ENCODE data around the gene CCDC88A.
A peak's percentile ranks its signal among the peaks of the same experiment; 100 is the strongest.
"Not testable (repeated sequence)": the region's sequence is repeated elsewhere in the genome, so short reads cannot be mapped to it uniquely, and the experiment has no call there.

The CCDC88A gene

GRCh38 chr2:55419679-55420438, at the start of gene CCDC88A:
Gene CCDC88A (minus strand): TSS chr2:55419856. CDS start chr2:55419079, 777 bp downstream.
- DNase-seq, result peak; percentile 98

DNA sequence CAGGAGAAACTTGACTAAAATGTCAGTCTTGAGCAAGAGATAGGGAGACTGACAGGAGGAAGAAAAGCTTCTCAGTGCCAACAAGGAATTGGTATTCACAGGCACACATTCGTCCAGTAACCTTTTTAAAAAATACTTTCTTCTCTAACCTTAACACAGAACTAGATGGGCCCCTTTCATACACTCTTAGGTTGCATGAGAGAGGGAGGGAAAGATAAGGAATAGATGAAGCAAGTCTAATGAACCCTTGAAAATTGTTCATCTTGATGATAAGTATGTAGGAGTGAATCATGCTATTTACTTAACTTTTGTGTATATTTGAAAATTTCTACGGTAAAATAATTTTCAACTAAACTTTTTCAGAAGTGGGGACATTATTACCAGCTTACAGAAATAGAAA, 42.0 kb upstream of the CCDC88A start:
- no peak for DNase-seq

- no peak for DNase-seq
Observed at GRCh38 chr2:55460562-55460961, 40.9 kb upstream of the CCDC88A start.

DNA sequence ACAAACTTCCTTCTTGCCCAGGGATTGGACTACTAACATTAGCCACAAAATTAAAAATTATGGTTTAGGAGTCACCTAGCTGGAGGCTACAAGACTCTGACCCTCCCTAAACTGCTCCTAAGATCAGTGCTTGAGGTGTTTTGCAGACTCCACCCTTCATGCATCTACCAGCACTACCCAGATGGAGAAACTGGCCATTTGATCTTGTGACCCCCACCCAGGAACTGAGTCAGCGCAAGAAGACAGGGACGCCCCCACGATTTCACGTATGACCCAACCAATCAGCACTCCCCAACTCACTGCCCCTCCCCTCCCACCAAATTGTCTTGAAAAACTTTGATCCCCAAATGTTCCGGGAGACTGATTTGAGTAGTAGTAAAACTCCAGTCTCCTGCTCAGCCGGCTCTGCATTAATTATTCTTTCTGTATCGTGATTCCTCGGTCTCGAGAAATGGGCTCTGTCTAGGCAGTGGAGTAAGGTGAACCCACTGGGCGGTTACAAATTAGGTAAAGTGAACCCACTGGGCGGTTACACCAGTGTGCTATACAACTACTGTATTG, 40.1 kb upstream of the CCDC88A start:
- no peak for DNase-seq

GRCh38 chr2:55459279-55459678, 39.6 kb upstream of the CCDC88A start:
- no peak for DNase-seq

- DNase-seq, result no peak
Observed at GRCh38 chr2:55454121-55454520, 34.5 kb upstream of the CCDC88A start.

DNA sequence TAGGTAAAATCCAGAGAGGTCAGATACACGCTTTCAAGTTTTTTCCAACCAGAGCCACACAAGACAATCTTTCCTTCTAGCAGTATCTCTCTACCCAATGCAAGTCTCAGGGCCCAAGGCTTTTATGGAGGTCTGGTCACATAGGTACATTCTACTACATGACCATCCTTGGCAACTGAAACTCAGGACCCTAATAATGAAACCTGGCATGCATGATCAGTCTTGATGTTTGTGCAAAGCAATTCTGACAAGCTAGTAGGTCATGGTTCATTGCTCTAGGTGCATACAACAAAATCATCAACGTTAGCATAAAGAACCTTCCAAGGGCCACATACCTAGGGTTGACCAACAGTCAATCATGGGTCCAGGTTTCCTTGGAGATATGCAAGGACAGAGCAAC, 33.2 kb upstream of the CCDC88A start:
- DNase-seq, result no peak

DNA sequence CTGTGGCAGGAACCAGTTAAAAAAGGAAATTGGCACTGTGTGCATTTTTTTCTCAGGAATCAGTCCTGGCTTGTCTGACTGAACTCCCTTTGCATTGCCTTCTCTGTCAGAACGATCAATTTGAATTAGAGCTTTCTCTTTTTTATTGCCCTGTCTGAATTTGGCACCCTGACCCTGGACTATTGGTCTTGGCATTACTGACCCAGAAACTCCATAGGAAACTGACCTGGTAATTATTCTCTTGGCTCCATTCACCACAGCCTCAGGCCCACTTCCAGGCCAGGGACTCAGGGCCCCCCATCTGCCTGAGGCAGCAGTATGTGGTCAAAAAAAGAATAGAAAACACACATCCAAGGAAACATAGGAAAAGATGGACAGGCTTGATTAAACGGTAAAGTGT, 32.0 kb upstream of the CCDC88A start:
- DNase-seq, result no peak

DNA sequence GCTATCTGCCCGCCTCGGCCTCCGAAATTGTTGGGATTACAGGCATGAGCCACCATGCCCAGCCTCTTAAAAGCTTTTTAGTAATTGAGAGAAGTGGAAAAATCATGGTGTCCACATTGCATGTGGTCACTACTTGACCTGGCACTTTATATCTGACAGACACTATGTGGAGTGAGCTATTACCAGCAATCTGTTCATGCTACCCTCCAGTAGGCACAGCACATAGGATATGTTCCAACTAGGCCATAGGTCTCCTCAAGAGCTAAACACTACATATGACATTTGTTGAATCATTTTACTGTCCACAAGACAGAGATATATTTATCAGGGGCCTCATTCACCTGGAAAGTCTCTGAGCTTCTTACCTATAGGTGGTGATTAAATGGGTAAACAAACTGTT, 30.4 kb upstream of the CCDC88A start:
- not testable (repeated sequence) for DNase-seq

- DNase-seq, result not testable (repeated sequence)
Observed at GRCh38 chr2:55442045-55442760, 22.5 kb upstream of the CCDC88A start.

- DNase-seq, result no peak
Observed at GRCh38 chr2:55441280-55441892, 21.7 kb upstream of the CCDC88A start.

DNA sequence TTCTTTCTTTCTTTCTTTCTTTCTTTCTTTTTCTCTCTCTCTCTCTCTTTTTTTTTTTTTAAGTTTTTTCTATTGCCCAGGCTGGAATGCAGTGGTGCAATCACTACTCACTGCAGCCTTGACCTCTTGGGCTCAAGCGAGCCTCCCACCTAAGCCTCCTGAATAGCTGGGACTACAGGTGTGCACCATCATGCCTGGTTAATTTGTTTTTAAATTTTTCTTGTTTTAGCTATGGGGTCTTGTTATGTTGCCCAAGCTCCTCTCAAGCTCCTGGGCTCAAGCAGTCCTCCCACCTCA, 19.4 kb upstream of the CCDC88A start:
- no peak for DNase-seq

DNA sequence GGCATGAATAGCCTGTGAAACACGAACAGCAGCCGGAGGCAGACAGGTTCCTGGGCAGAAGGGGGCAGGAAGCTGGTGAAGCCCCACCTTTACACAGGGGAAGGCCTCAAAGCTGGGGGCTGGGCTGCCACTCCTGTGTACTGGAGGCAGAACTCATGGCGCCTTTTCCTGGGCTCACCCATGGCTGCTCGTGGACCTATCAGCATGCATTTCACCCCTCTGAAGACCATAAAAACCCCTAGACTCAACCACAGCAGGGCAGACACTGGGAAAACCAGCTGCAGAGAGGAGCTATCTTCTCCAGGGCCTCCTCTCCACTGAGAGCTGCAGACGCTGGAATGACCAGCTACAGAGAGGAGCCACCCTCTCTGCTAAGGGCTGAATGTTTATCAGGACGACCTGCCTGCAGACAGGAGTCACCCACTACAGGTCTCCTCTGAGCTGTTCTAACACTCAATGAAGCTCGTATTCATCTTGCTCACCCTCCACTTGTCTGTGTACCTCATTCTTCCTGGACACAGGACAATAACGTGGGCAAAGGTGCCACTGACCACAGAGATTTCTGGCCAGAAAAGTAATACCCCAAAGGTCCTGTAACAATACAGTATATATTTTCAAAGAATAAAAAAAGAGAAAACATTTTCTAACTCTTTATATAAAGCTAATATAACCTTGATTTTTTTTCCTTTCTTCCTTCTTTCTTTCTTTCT, 18.9 kb upstream of the CCDC88A start:
- DNase-seq, result no peak

DNA sequence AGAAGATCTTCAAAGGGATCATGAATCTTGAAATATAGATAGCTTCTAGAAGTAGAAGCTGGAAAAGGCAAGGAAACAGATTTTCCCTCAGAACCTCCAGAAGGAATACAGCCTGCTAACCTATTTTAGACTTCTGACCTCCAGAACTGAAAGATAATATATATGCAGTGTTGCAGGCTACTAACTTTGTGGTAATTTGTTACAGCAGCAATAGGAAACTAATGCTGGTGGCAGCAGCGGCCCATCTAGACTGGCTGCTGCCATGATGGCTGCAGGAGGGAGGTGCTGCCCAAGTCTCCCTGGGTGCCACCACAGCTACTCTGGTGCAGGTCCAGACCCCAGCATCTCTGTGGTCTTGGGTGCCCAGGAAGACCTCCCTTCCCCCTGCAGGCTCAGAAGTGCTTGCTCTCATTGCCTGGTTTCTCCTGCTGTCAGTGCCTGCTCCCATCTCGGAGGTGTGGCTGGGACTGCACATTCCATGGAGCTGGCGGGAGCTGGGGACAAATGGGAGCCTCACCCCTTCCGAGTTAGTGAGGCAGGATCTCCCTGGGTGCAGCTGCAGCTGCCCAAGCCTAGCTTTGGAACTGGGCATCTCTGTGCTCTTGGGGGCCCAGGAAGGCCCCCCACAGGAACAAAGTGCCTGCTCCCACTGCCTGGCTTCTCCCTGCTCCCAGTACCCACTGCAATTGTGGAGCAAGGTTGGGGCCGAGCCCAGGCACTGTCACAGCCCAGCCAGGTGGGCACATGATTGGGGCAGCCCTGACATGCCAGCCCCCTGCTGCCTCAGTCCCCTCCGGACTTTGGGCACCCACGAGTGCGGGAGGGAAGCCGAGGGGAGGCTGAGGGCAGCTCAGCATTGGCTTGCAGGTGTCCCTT, 18.1 kb upstream of the CCDC88A start:
- no peak for DNase-seq

DNA sequence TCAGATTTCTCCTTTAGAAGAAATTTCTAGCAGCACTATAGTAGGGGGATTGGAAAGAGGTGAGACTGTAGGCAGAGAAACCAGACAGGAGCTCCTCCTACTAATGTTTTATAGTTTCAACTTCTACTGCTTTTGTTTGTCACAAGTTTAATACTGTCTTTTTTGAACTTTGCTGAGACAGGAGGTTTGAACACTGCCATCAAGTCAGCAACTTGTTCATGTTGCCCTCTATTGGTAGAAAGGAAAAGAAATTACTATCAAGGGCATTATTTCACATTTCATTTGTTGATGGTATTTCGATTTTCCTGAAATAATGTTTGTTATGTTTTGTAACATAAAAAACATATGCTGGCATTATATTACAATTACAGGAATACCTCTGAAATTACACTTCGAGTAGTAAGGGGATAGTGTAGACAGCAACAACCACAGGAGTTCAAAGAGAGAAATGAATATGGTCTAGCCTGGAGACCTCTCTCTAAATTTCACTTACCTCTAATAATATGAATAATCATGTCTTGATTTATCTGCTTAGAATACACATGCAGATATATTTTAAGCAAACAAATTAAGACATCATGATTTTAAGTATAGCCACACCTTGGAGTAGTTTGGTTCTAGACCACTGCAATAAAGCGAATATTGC, 12.4 kb upstream of the CCDC88A start:
- peak; percentile 23 for DNase-seq

DNA sequence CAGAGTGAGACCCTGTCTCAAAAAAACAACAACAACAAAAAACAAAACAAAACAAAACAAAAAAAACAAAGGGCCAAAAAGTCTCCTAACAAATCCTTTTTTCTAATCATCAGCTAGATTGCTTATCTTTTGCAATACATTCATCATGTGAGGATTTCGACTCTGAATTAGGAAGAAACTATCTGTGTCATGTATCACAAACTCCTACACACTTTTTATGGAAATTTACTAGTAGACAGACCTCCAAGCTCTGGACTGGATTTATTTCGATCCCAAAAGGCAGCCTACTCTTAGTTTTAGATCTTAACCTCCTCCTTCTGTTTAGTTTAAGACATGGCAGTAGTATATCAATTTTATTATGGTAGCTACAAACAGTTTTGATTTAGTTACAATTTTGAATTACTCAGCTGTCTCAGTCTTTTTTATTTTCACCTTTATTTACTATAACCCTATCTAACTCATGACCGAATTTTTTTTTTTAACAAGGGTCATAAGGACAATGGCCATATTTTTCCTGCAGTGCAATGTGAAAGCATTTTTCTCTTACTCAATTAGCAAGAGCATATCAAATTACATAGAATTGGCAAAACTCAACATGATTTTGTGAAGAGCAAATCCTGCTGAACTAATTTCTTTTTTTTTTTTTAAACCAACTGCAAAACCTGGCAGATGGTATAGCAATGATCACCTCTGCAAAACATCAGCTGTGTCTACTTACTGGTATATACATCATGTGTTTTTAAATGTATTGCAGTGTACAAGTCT, 10.7 kb upstream of the CCDC88A start:
- no peak for DNase-seq

DNA sequence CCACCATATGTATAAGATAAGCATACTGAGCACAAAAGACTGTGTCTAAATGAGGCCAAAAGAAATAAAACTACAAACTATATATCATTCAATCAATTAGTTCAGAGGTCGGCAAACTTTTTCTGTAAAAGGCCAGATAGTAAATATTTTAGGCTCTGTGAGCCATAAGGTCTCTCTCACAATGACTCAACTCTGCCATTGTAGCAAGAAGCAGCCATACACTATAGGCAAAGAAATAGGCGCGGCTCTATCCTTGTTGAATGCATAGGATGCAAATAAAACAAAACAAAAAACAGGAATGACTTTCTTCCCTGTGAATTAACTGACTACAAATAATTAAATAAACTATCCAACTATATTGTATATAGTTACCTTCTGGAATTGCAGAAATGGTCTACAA, 8.6 kb upstream of the CCDC88A start:
- no peak for DNase-seq

DNA sequence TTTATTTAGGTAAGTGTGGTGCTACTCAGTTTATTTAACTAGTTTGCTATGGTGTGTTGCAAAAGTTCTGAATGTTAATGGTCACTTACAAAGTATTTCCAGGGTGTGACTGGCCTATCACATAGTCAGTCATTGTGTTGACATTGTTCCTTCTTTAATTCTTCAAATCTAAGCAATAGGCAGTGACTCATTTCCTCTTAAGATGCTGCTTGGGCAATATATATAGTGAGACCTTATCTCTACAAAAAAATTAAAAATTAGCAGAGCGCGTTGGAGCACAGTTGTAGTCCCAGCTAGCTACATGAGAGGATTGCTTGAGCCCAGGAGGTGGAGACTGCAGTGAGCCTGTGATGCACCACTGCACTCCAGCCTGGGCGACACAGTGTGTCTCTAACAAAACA, 5.8 kb upstream of the CCDC88A start:
- no peak for DNase-seq

- DNase-seq, result no peak
Observed at GRCh38 chr2:55422876-55423665, 3.4 kb upstream of the CCDC88A start.

GRCh38 chr2:55421326-55421725, 1.7 kb upstream of the CCDC88A start:
- DNase-seq, result no peak
